Adrenal gland (tissue), 12 donors: ENCODE results near the gene DEFB131B. TPM values are rescaled to one million over a fixed set of nuclear protein-coding genes. Genes with fewer than 3 reads are reported as not detected.

Experiments
- DNase-seq, 7 donors: peaks; one replicate each; pipeline ENCODE4 v3.0.0-alpha.2; 2019 to 2020
- H3K27ac ChIP-seq, 5 donors: fragments of 200-600 bp; sonication (generic) in 4 of 5; 1 replicate in 3 of 5; 2 replicates in 2 of 5; pipeline versions ENCODE4 v1.5.1 to v1.8.0; 2016 to 2020; ENCODE audit warnings: mild to moderate bottlenecking in 1 of 5
- H3K27me3 ChIP-seq: fragments of 200-600 bp; 2 replicates; pipeline ENCODE4 v1.8.0; 2021
- H3K36me3 ChIP-seq, 2 donors: fragments of 200-600 bp; replicated peaks in 1 of 2; 1 replicate in 1 of 2; 2 replicates in 1 of 2; pipeline versions ENCODE4 v1.5.1 to v1.8.0; 2018 to 2022
- H3K4me1 ChIP-seq, 2 donors: fragments of 200-600 bp; replicated peaks in 1 of 2; 1 replicate in 1 of 2; 2 replicates in 1 of 2; pipeline versions ENCODE4 v1.5.1 to v1.8.0; 2018 to 2021
- H3K4me3 ChIP-seq, 4 donors: fragments of 200-600 bp; sonication (generic) in 3 of 4; one replicate each; pipeline ENCODE4 v1.5.1; 2016 to 2018
- H3K9me3 ChIP-seq, 3 donors: fragments of 200-600 bp; sonication (generic) in 1 of 3; replicated peaks in 1 of 3; 1 replicate in 2 of 3; 2 replicates in 1 of 3; pipeline versions ENCODE4 v1.5.1 to v1.8.0; 2016 to 2021
- POLR2A ChIP-seq, 2 donors: fragments of 450-650 bp; IDR thresholded peaks; one replicate each; pipeline ENCODE4 v1.6.1; 2017; ENCODE audit warnings: antibody characterized with exemption in 2 of 2, mild to moderate bottlenecking in 2 of 2, moderate library complexity in 1 of 2
- WGBS, 4 donors: extraction: QIAGEN DNeasy Blood & Tissue Kit in 2 of 4; methylation state at CpG; one replicate each; pipeline versions ENCODE4 v1.1.5 to v1.1.7; 2013 to 2017; 5-methylcytosine and 5-hydroxymethylcytosine counted together
- intact Hi-C, 2 donors: fragments of 100-400 bp; cut with DNase I; formaldehyde crosslinking; loops; one replicate each; pipeline versions ENCODE4 v1.14.1 to v1.15.0; 2022 to 2023
- polyA plus RNA-seq, 3 donors: library from polyadenylated mRNA; stranded (reverse); fragments of 200-250 nt in 2 of 3; fragments of 350-450 nt in 1 of 3; fragmentation: Illumina TruSeq in 1 of 3; extraction: RNeasy Lipid Tissue Mini Kit (QIAGEN cat#74804) in 1 of 3; gene quantifications; one replicate each; pipeline ENCODE4 v1.2.3, GENCODE V29; 2013 to 2014
- total RNA-seq, 9 donors: library from RNA; depleted of rRNA in 4 of 9; stranded (reverse); fragments of >200 nt in 4 of 9; fragments of 120-200 nt in 1 of 9; fragmentation: NEBNext Ultra II Directional in 1 of 9; extraction: Animal tissue kit (Norgen Biotek cat#: 25700) in 1 of 9; gene quantifications; one replicate each; pipeline versions ENCODE4 v1.1.0 to v1.2.4, GENCODE V29; 2013 to 2023
- TF ChIP-seq, protein P1 (sequence below), 6 experiments: fragments of 450-650 bp in 4 of 6; fragments of 200-600 bp in 2 of 6; sonication (generic) in 1 of 6; IDR thresholded peaks; 1 replicate in 5 of 6; 2 replicates in 1 of 6; pipeline versions ENCODE4 v1.5.1 to v1.8.0; 2016 to 2021; ENCODE audit warnings: antibody characterized with exemption in 6 of 6, mild to moderate bottlenecking in 2 of 6, moderate library complexity in 1 of 6
- donor health status: healthy with polysubstance abuse.
- donor health status: Bipolar disorder and iron deficiency.
- donor health status: DM: yes; HTN: yes; CAD: no.
- donor health status: DM: no; HTN: no; CAD: no.
- donor health status: DM: no; HTN: no; CAD: no.
- donor health status: DM: yes; HTN: yes; CAD: no.

The DEFB131B gene
- total and polyA plus RNA-seq, 12 donors = not detected

DNA sequence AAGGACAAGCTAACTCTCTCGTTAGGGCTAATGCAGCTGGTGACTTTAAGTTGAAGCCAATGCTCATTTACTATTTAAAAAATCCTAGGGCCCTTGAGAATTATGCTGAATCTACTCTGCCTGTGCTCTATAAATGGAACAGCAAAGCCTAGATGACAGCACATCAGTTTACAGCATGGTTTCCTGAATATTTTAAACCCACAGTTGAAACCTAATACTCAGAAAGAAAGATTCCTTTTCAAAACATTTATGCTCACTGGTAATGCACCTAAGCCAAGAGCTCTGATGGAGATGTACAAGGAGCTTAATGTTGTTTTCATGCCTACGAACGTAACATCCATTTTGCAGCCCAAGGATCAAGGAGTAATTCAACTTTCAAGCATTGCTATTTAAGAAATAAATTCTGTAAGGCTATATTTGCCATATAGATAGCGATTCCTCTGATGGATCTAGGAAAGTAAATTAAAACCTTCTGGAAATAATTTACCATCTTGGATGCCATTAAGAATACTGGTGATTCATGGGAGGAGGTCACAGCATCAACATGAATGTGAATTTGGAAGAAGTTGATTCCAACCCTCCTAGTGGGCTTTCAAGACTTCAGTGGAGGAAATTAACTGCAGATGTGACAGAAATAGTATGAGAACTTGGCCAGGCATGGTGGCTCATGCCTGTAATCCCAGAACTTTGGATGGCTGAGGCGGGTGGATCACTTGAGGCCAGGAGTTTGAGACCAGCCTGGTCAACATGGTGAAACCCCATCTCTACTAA is 35.7 kb downstream of the DEFB131B start:
- no peak for TF ChIP-seq POLR2A (IDR thresholded peaks at IDR 0.05)
- TF ChIP-seq, protein P1, sequence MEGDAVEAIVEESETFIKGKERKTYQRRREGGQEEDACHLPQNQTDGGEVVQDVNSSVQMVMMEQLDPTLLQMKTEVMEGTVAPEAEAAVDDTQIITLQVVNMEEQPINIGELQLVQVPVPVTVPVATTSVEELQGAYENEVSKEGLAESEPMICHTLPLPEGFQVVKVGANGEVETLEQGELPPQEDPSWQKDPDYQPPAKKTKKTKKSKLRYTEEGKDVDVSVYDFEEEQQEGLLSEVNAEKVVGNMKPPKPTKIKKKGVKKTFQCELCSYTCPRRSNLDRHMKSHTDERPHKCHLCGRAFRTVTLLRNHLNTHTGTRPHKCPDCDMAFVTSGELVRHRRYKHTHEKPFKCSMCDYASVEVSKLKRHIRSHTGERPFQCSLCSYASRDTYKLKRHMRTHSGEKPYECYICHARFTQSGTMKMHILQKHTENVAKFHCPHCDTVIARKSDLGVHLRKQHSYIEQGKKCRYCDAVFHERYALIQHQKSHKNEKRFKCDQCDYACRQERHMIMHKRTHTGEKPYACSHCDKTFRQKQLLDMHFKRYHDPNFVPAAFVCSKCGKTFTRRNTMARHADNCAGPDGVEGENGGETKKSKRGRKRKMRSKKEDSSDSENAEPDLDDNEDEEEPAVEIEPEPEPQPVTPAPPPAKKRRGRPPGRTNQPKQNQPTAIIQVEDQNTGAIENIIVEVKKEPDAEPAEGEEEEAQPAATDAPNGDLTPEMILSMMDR (IDR thresholded peaks at IDR 0.05) = no peak
- whole genome bisulfite sequencing, 4 donors = 93 to 98% (median 94%) methylated on average over 5 of the region's 5 CpGs
- H3K27ac ChIP-seq = no peak overlapping the region
- intact Hi-C loops = no loop called here
- no peaks in the 10 kb centered on the region for H3K9me3 ChIP-seq
- H3K4me1 ChIP-seq = no peaks in the 10 kb centered on the region
- no peak overlapping the region for H3K4me3 ChIP-seq
- H3K27me3 ChIP-seq = no peaks in the 10 kb centered on the region
- H3K36me3 ChIP-seq = peaks cover 0 to 33% of the 10 kb centered on the region in 2 donors
- DNase-seq = no peak

DNA sequence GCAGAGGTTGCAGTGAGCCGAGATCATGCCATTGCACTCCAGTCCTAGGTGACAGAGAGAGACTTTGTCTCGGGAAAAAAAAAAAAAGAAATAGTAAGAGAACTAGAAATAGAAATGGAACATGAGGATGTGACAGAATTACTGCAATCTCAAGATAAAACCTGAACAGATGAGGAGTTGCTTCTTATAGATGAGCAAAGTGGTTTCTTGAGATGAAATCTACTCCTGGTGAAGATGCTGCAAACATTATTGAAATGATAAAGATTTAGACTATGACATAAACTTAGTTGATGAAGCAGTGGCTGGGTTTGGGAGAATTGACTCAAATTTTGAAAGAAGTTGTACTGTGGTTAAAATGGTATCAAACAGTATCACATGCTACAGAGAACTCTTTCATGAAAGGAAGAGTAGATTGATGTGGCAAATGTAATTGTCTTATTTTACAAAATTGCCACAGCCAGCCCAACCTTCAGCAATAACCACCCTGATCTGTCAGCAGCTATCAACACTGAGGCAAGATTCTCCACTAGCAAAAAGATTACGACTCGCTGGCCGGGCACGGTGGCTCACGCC is 36.5 kb downstream of the DEFB131B start:
- no peak for TF ChIP-seq POLR2A (IDR thresholded peaks at IDR 0.05)
- TF ChIP-seq, protein P1 (IDR thresholded peaks at IDR 0.05) = no peak
- 89 to 97% (median 95%) methylated on average over 4 to 7 of the region's 7 CpGs for WGBS, 4 donors
- no peak for DNase-seq
- intact Hi-C loops = no loop called here
- Histone ChIP-seq H3K27ac (no peak overlapping the region), H3K27me3 (no peaks in the 10 kb centered on the region), H3K9me3 (no peaks in the 10 kb centered on the region), H3K36me3 (peaks cover 0 to 33% of the 10 kb centered on the region in 2 donors), H3K4me3 (no peak overlapping the region), H3K4me1 (no peaks in the 10 kb centered on the region)

- Histone ChIP-seq H3K9me3 (no peaks in the 10 kb centered on the region), H3K27ac (no peak overlapping the region), H3K27me3 (no peaks in the 10 kb centered on the region), H3K4me3 (no peak overlapping the region), H3K36me3 (peaks cover 0 to 37% of the 10 kb centered on the region in 2 donors), H3K4me1 (no peaks in the 10 kb centered on the region)
- DNase-seq = no peak
- no peak for TF ChIP-seq POLR2A (IDR thresholded peaks at IDR 0.05)
- TF ChIP-seq, protein P1 (IDR thresholded peaks at IDR 0.05) = no peak
- intact Hi-C loops = no loop called here
- WGBS, 4 donors = 91 to 95% (median 93%) methylated on average over 9 of the region's 9 CpGs
These were observed 39.4 kb downstream of the DEFB131B start for GRCh38 chr11:71917646-71918140.

DNA sequence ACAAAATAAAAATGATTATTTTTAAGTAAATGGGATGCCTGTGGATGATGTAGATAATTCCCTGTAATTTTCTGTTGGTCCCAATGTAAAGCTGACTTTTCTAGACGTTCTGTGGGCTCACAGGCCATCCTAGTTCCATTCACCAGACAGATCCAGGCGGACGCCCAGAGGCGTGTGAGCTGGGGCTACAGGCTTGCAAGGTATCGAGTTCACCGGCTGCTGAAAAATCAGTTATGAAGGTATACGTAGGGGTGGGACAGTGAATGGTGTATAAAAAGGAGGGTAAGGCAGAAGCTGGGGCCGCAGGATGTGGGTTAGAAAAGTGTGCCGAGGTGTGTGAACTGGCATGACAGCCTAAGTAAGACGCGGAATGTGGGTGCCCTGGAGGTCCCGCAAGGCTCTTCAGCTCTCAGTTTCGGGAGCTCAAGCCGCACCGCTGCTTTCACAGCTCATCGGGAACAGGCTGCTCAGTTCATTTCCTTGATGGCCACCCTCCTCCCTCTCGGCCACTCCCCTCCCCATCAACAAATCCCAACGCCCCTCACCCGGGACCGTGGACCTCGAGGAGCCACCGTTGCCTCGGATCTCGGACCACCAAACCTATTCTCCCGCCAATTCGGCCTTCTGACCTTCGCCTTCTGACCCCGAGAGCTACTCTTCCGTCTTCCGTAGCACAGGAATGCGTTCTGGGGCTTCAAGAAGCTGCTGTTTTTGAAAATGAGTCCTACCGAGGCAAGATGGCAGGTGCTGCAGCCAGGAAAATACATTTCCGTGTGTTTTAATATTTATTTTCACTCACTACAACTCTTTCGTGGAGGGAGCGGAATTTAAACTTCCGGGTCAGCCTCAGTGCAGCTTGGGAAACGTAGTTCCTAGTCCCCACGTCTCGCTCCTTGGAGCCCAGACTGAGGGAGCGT is 49.8 kb downstream of the DEFB131B start, which contains the start of gene XNDC1N:
Gene XNDC1N (minus strand): TSS at position 775 of the 917 bp plus-strand sequence. CDS start 5,241 bp downstream, outside the sequence.
- peak in 6 of 7 donors; percentile 70 to 90 (median 80) for DNase-seq
- TF ChIP-seq POLR2A (IDR thresholded peaks at IDR 0.05) = no peak
- TF ChIP-seq, protein P1 (IDR thresholded peaks at IDR 0.05) = no peak
- peaks cover 13 to 43% of the 10 kb centered on the region in 2 donors for H3K4me1 ChIP-seq
- WGBS, 4 donors = 0 to 1% (median 1%) methylated on average over 38 to 40 of the region's 40 CpGs
- intact Hi-C loops = no loop called here
- H3K27ac ChIP-seq = peak within 1 kb of the TSS; percentile 22 to 90 (median 77)
- H3K9me3 ChIP-seq = no peaks in the 10 kb centered on the region
- no peaks in the 10 kb centered on the region for H3K36me3 ChIP-seq
- H3K27me3 ChIP-seq = no peaks in the 10 kb centered on the region
- peak within 1 kb of the TSS; percentile 25 to 88 (median 84) for H3K4me3 ChIP-seq
